HCT116 (cell line): Measurements from ENCODE around the gene SLC25A21. TPM values are rescaled to one million over a fixed set of nuclear protein-coding genes. Genes with fewer than 3 reads are reported as not detected.

ENCODE experiments used
- ATAC-seq: fragments of 200-7000 bp; cut with Tn5 transposase; 2 replicates; pipeline ENCODE4 v1.9.1; 2020; ENCODE audit warnings: mild to moderate bottlenecking, moderate library complexity
- BruUV-seq: library from RNA; stranded (reverse); fragments of 400-500 nt; replicated peaks from 2 replicates; lab custom pipeline; 2021; lab: Mats Ljungman, UMichigan
- CTCF ChIA-PET: fragments of 300-600 bp; sonication (Branson Sonifier 250); formaldehyde crosslinking; loops from one replicate; lab custom pipeline; 2021; ENCODE audit warnings: antibody characterized with exemption; lab: Charles Lee
- POLR2A ChIA-PET: fragments of 300-600, 350-600 bp; sonication (Branson Sonifier 250); formaldehyde crosslinking; loops from one replicate; lab custom pipeline; 2021; ENCODE audit warnings: antibody characterized with exemption; lab: Charles Lee
- RAD21 ChIA-PET, 2 experiments: fragments of 300-600 bp; sonication (Branson Sonifier 250); formaldehyde crosslinking; loops; one replicate each; lab custom pipeline; 2023; ENCODE audit warnings: low total read pairs in 2 of 2; ENCODE audit not compliant: uncharacterized antibody in 2 of 2, unreplicated experiment in 2 of 2, low non-redundant PET in 1 of 2; lab: Charles Lee
- DNase-seq: peaks from one replicate; pipeline ENCODE4 v3.0.0-alpha.2; 2010; ENCODE audit warnings: low read depth, low spot score
- H2AFZ ChIP-seq: fragments of 200-600 bp; shearing (Covaris generic), sonication (generic); 2 replicates; pipeline ENCODE4 v1.6.1; 2017; ENCODE audit warnings: low read depth, mixed run types, mixed read lengths, antibody characterized with exemption, low read length; ENCODE audit not compliant: poor library complexity, severe bottlenecking
- H3K27ac ChIP-seq: 2 replicates; pipeline ENCODE4 v1.5.1; 2012; ENCODE audit warnings: low read depth, low read length
- H3K27me3 ChIP-seq: fragments of 200-600 bp; sonication (generic); 2 replicates; pipeline ENCODE4 v1.6.1; 2016; ENCODE audit warnings: mixed run types, low read length, mixed read lengths; ENCODE audit not compliant: insufficient read depth
- H3K36me3 ChIP-seq, 2 experiments: fragments of 200-500 bp in 1 of 2; fragments of 200-600 bp in 1 of 2; sonication (Bioruptor generic) in 1 of 2; sonication (generic) in 1 of 2; 2 replicates each; pipeline versions ENCODE4 v1.5.1 to v1.6.1; 2014 to 2016; ENCODE audit warnings: low read length in 2 of 2, inconsistent platforms in 1 of 2, mixed read lengths in 1 of 2, mixed run types in 1 of 2; ENCODE audit not compliant: insufficient read depth in 2 of 2, control insufficient read depth in 1 of 2
- H3K4me1 ChIP-seq, 2 experiments: fragments of 200-600 bp in 1 of 2; sonication (generic) in 1 of 2; 2 replicates each; pipeline versions ENCODE4 v1.5.1 to v1.6.1; 2012 to 2017; ENCODE audit warnings: low read length in 2 of 2, inconsistent platforms in 1 of 2, mild to moderate bottlenecking in 1 of 2, mixed read lengths in 1 of 2, mixed run types in 1 of 2, moderate library complexity in 1 of 2; ENCODE audit not compliant: insufficient read depth in 2 of 2, control insufficient read depth in 1 of 2
- H3K4me2 ChIP-seq: fragments of 200-600 bp; sonication (generic); 2 replicates; pipeline ENCODE4 v1.6.1; 2017; ENCODE audit warnings: mixed run types, low read length, mixed read lengths
- H3K4me3 ChIP-seq, 2 experiments: fragments of 200-600 bp in 1 of 2; sonication (generic) in 1 of 2; replicated peaks in 1 of 2; 2 replicates each; pipeline ENCODE4 v1.5.1; 2011 to 2016; ENCODE audit warnings: low read length in 2 of 2, control low read depth in 1 of 2, low read depth in 1 of 2, mild to moderate bottlenecking in 1 of 2, mixed read lengths in 1 of 2, mixed run types in 1 of 2
- H3K79me2 ChIP-seq: fragments of 200-600 bp; sonication (generic); 2 replicates; pipeline ENCODE4 v1.6.1; 2017; ENCODE audit warnings: mild to moderate bottlenecking, mixed run types, low read length, moderate library complexity, mixed read lengths; ENCODE audit not compliant: insufficient read depth
- H3K9ac ChIP-seq: fragments of 200-600 bp; sonication (generic); 2 replicates; pipeline ENCODE4 v1.6.1; 2016; ENCODE audit warnings: low read length, mixed read lengths
- H3K9me2 ChIP-seq: fragments of 200-600 bp; sonication (generic), shearing (Covaris generic); 2 replicates; pipeline ENCODE4 v1.6.1; 2017; ENCODE audit warnings: mixed run types, mild to moderate bottlenecking, moderate library complexity; ENCODE audit not compliant: insufficient read depth
- H3K9me3 ChIP-seq, 2 experiments: fragments of 200-500 bp in 1 of 2; fragments of 200-600 bp in 1 of 2; sonication (Bioruptor generic) in 1 of 2; sonication (generic) in 1 of 2; 2 replicates each; pipeline ENCODE4 v1.6.1; 2014 to 2017; ENCODE audit warnings: low read length in 2 of 2, mixed read lengths in 2 of 2, inconsistent platforms in 1 of 2, low read depth in 1 of 2, mild to moderate bottlenecking in 1 of 2, mixed run types in 1 of 2, moderate library complexity in 1 of 2; ENCODE audit not compliant: control insufficient read depth in 1 of 2, insufficient read depth in 1 of 2
- H4K20me1 ChIP-seq: fragments of 200-600 bp; sonication (generic), shearing (Covaris generic); 2 replicates; pipeline ENCODE4 v1.6.1; 2017; ENCODE audit warnings: mixed run types, mild to moderate bottlenecking, moderate library complexity; ENCODE audit not compliant: insufficient read depth
- ATF3 ChIP-seq: IDR thresholded peaks from 2 replicates; pipeline ENCODE4 v1.6.1; 2012
- CEBPB ChIP-seq: IDR thresholded peaks from 2 replicates; pipeline ENCODE4 v1.6.1; 2012; ENCODE audit warnings: low read depth
- ELF1 ChIP-seq: IDR thresholded peaks from 2 replicates; pipeline ENCODE4 v1.6.1; 2012; ENCODE audit warnings: low read depth, borderline replicate concordance
- EZH2phosphoT487 ChIP-seq: fragments of 200-600 bp; IDR thresholded peaks from 2 replicates; pipeline ENCODE4 v1.6.1; 2018; ENCODE audit warnings: antibody characterized with exemption, borderline replicate concordance
- FOSL1 ChIP-seq: IDR thresholded peaks from 2 replicates; pipeline ENCODE4 v1.6.1; 2012; ENCODE audit warnings: low read depth
- JUND ChIP-seq: IDR thresholded peaks from 2 replicates; pipeline ENCODE4 v1.6.1; 2012
- POLR2A ChIP-seq: IDR thresholded peaks from 2 replicates; pipeline ENCODE4 v1.7.0; 2011; ENCODE audit warnings: borderline replicate concordance; ENCODE audit not compliant: insufficient read depth, insufficient read length; ENCODE audit errors: extremely low read depth
- RAD21 ChIP-seq: IDR thresholded peaks from 2 replicates; pipeline ENCODE4 v1.6.1; 2012; ENCODE audit warnings: low read depth, mild to moderate bottlenecking
- REST ChIP-seq: IDR thresholded peaks from 2 replicates; pipeline ENCODE4 v1.6.1; 2012; ENCODE audit warnings: low read depth
- YY1 ChIP-seq: IDR thresholded peaks from 2 replicates; pipeline ENCODE4 v1.6.1; 2011; ENCODE audit warnings: low read length, low read depth, moderate library complexity, mild to moderate bottlenecking; ENCODE audit not compliant: insufficient replicate concordance; ENCODE audit errors: extremely low read depth
- ZNF274 ChIP-seq: fragments of 200-500 bp; sonication (Bioruptor generic); IDR thresholded peaks from 2 replicates; pipeline ENCODE4 v1.6.1; 2014; ENCODE audit warnings: mild to moderate bottlenecking, low read depth, low read length, inconsistent platforms
- intact Hi-C: fragments of 100-400 bp; cut with micrococcal nuclease; formaldehyde crosslinking; loops from 2 replicates; pipeline ENCODE4 v1.10.0; 2022
- total RNA-seq: library from RNA; stranded (reverse); gene quantifications from one replicate; pipeline ENCODE4 v1.2.1, GENCODE V29; 2021; ENCODE audit not compliant: unreplicated experiment

Gene SLC25A21
- total RNA-seq, 1 experiment from 2014 or later = 3.5 TPM

- TF ChIP-seq CEBPB (no peak), REST (no peak), POLR2A (no peak), YY1 (no peak), RAD21 (no peak)
- TF ChIP-seq, all 23 proteins: peak for 0
- BruUV-seq = no TSS peak
- DNase-seq (no peak), ATAC-seq (no peak)
- H2AFZ ChIP-seq = no peak overlapping the region
- no peak overlapping the region for H3K4me3 ChIP-seq
- H3K4me1 ChIP-seq = peaks cover 0 to 5% of the 10 kb centered on the region in 2 experiments; a peak in 1 of 4 replicates
- ChIA-PET RAD21 (no interaction called here), POLR2A (no interaction called here), CTCF (no interaction called here)
- H3K27ac ChIP-seq = no peak overlapping the region
- H3K9me3 ChIP-seq = no peaks in the 10 kb centered on the region
- H3K27me3 ChIP-seq = no peaks in the 10 kb centered on the region
- no peak overlapping the region for H3K4me2 ChIP-seq
- no peaks in the 10 kb centered on the region for H3K36me3 ChIP-seq
- no peaks in the 10 kb centered on the region for H3K79me2 ChIP-seq
- intact Hi-C loops = no loop called here
- no peaks in the 10 kb centered on the region for H3K9me2 ChIP-seq
- H4K20me1 ChIP-seq = no peaks in the 10 kb centered on the region
- no peak overlapping the region for H3K9ac ChIP-seq
Observed at GRCh38 chr14:37032863-37033262, 139.5 kb downstream of the SLC25A21 start.

DNA sequence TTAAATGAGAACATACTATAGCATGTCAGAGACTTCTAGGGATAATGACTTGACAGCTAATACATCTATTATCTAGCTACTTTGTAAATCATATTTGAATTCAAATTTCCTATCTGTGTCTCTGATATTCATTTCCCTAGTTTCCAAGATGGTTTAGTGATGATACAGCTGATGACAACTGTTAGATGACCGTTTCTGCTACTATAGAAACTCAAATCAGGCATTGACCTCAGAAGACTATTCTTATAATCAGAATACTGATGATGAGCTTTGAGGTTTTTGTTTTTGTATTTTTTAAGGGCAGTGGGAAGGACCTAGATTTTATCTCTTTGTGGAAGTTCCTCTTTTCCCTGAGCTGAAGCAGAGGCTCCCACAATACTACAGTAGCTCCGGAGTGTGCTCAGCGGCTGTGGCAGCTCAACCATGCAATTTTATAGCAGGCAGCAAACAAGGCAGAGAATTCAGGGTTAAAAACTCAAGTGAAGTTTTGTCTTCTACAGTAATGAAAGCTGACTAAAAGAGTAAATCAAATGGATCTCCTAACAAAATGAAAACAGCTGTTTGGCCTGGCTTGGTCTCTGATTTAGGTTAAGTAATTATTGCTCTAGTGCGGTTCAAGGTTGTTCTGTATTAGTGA lies 145.1 kb downstream of the SLC25A21 start:
- Histone ChIP-seq H3K79me2 (no peaks in the 10 kb centered on the region), H2AFZ (no peak overlapping the region), H3K27ac (no peak overlapping the region), H3K9me3 (no peaks in the 10 kb centered on the region), H3K36me3 (no peaks in the 10 kb centered on the region), H3K4me3 (no peak overlapping the region), H3K4me2 (no peak overlapping the region), H3K4me1 (no peaks in the 10 kb centered on the region), H3K27me3 (no peaks in the 10 kb centered on the region), H4K20me1 (no peaks in the 10 kb centered on the region), H3K9me2 (no peaks in the 10 kb centered on the region), H3K9ac (no peak overlapping the region)
- DNase-seq = no peak
- intact Hi-C loops = no loop called here
- no peak for ATAC-seq
- RAD21 ChIA-PET = no interaction called here
- POLR2A ChIA-PET = interaction anchor here (0.5 to 0.6 kb wide), 2 partner anchors 77 to 957 kb away, joined by 3 read pairs; no protein-coding TSS in a partner anchor
- CTCF ChIA-PET = no interaction called here
- TF ChIP-seq JUND (no peak), ZNF274 (no peak), ELF1 (no peak), CEBPB (no peak), ATF3 (no peak), POLR2A (no peak), FOSL1 (no peak), EZH2phosphoT487 (no peak)
- no TSS peak for BruUV-seq
